Stimulated activated CD4-positive, alpha-beta T cell treated with anti-CD3 and anti-CD28 coated beads, Interleukin-4, amount 100 ng/mL, for 4 hours (primary cell): ENCODE data around the gene CD180.

Source experiments
- DNase-seq, 2 experiments: peaks; one replicate each; pipeline ENCODE4 v3.0.0-alpha.2; 2020

CD180 gene

DNA sequence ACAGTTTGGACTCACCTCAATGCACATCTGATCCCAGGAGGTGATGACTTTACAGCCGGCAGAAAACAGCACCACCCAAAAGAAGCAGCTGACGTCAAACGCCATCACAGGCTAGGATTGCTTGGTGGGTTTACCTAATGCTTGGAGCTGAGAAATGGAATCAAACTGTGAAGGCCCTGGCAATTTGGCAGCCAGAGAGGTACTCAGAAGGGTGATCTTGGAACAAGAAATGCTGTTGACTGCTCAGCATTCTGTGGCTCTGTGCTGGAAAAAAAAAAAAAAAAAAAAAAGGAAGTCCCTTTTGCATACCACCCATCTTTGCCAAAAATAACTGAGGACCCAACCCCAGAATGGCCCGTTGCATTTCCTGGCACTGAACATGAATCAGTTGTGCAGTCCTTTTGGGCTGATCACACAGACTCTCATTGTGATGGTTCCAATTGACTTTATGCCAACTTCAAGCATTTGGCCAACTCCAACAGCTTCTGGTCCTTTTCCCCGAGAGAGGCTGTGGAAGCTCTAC is at the start of gene CD180:
Gene CD180 (minus strand): TSS at position 263 of the 523 bp plus-strand sequence. CDS start 158 bp downstream, at position 105.
- DNase-seq: no peak

GRCh38 chr5:67246108-67246507 is 49.5 kb upstream of the CD180 start:
- DNase-seq: no peak

GRCh38 chr5:67245259-67245846 is 48.8 kb upstream of the CD180 start:
- no peak for DNase-seq

DNA sequence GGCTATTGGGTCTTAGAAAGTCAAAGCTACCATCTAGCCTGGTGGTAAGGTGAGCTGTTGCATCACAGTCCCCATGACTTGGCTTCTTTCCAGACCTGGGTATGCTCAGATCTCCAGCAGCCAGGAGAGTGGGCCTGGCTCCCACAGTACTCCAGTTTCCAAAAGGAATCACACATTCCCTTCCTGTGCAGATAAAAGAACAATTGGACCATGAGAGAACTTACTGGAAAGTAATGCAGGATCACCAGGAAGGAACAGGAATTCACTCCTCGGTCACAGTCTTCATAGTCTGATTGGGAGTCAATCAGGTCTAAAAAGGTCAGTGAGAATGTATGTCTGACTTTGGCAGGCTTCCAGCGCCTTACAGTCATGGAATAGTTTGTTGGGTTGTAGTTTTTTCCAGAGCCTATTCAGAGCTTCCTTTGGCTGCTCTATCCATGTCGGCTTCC is 47.8 kb upstream of the CD180 start:
- no peak for DNase-seq

GRCh38 chr5:67243944-67244343 is 47.3 kb upstream of the CD180 start:
- DNase-seq: no peak

DNA sequence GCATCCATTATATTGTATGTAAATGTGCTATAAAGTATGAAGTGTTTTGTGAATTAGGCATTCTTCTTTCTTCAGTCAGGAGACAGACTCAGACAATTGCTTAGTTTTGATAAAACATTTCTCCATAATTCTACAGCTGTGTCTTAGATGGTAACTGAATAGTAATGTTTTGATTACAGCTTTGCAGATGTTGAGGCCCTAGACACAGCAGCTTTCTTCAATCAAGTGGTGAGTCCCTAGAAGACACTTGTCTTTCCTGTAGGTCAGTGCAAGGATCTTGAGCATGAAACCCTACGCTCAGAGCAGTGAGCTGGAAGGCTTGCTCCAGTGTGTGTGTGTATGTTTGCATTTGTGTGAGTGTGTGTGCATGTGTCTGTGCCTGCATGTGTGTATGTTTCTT is 46.8 kb upstream of the CD180 start:
- DNase-seq: no peak

DNA sequence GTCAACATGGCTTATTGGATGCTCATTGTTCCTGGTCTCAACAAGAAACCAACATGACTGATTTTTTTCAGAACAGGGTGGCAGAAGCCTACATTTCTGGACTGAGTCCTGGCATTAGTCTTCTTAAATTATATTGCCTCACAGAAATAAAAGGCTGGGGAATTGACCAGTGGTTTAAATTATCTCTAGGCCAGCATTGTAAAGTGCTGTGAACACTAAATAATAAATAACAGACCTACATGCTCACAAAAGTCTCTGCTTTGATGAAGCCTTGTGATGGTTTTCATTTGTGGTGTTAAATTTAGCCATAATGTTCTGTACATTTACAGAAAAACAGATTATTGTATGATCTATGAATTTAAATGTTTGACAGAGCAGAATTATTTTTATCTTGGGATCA is 44.7 kb upstream of the CD180 start:
- DNase-seq: no peak

- no peak for DNase-seq
These were observed 44.2 kb upstream of the CD180 start for GRCh38 chr5:67240846-67241245.

- no peak for DNase-seq
These were observed 43.5 kb upstream of the CD180 start for GRCh38 chr5:67240065-67240464.

GRCh38 chr5:67238191-67238590 is 41.6 kb upstream of the CD180 start:
- no peak for DNase-seq

GRCh38 chr5:67235399-67236110 is 39.0 kb upstream of the CD180 start:
- DNase-seq: no peak

DNA sequence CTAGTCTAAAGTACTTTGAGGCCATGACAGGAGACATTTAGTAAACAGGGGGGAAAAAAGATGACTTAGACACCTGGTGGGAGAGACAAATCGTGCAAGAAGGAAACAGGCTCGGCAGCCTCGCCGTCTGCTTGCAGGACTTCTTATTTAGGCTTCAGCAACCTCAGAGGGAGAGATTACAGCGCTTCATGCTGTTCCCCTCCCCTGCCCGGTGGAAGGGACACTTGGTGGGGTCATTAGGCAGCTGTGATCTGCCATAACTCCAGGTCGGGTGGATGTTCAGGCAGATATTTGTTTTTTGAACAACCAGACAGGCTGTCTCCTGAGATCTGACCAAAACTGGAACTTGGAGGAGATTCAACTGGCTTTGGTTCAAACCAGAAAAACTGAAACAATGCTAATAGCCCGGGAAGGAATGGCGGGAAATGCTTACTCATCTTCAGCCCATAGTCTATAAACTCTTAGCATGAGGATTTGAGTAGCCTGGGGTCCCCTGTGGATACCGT is 38.1 kb upstream of the CD180 start:
- no peak for DNase-seq

DNA sequence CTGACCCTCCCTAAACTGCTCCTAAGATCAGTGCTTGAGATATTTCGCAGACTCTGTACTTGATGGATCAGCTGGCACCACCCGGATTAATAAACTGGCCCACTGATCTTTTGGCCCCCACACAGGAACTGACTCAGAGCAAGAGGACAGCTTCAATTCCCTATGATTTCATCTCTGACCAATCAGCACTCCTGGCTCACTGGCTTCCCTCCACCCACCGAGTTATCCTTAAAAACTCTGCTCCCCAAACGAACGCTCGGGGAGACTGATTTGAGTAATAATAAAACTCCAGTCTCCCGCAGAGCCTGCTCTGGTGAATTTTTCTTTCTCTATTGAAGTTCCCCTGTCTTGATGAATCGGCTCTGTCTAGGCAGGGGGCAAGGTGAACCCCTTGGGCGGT is 36.5 kb upstream of the CD180 start:
- no peak for DNase-seq

DNA sequence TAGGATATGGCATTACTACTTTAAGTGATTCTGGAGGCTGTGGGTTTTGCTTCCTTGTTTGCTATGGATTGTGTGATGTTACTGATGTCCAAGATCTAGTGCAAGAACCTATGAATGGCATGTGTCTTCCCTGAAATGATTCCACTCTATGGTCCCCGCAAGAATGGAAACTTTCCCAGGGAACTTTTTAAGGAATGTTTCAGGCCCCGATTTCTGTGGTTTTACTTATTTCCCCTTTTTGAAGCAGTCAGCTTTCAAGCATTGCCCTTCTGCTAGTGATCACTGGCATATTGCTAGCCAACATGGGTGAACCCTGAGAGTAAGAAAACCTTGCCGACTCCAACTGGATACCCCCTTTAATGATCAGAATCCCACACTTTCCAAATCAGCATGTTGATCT is 26.6 kb upstream of the CD180 start:
- no peak for DNase-seq

DNA sequence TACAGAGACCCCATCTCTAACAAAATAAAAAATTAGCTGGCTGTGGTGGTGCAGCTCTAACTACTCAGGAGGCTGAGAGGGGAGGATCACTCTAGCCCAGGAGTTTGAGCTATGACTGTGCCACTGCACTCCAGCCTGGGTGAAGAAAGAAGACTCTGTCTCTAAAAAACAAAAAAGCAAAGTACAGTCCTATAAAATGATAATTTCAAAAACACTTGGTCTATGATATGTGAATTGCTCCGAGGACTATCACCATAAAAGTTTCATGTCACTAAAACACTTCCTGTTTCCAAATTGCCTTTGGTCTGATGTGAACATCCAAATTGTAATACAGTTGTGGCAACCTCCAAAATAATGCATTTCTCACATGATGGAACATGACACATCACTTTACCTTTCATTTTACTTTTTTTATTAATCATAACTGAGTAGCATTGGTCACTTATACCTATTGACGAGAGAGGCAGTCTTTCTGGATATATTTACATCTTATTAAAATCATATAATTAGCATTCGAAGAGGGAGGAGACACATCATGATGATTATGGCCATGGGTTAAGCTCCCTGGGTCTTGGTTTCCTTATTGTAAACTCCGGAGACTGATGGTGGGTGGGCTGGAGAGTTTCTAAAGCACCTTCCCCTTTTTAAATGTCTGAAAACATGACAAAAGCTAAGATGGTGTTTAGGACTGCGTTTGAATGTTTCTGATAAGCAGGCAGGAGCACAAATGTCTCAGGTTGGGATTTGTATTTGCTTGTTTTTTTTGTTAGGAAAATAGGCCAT is 25.8 kb upstream of the CD180 start:
- no peak for DNase-seq

DNA sequence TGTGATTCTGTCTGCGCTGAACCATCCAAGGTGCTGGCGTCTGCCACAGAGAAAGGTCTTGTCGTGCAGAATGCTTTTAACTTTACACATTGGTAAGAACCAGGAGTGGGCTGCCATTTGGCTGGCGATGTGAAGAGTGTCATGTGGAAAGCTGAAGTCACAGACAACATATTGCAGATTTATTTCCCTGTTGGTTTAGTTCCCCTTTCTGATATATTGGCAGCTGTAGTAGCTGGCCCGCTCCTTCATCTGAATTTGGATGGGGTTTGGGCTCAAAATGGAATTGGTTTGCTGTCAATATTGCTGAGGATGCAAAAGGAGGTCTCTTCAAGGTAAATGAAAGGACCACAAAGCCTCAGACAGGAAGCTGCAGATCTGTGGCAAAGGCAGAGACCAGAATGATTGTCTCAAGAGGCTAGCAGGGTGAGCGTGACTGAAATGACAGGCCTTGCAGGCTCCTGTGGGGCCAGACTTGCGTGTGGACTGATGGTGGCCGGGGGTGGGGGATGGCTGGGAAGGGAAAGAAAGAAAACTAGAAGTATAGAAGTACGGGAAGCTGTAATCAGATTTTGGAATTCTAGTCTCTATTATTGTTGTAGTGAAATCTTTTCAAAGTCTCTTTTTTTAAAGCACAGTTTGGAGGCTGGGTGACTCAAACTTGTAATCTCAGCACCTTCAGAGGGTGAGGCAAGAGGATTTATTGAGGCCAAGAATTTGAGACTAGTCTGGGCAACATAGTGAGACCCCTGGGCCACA is 25.1 kb upstream of the CD180 start:
- DNase-seq: no peak

DNA sequence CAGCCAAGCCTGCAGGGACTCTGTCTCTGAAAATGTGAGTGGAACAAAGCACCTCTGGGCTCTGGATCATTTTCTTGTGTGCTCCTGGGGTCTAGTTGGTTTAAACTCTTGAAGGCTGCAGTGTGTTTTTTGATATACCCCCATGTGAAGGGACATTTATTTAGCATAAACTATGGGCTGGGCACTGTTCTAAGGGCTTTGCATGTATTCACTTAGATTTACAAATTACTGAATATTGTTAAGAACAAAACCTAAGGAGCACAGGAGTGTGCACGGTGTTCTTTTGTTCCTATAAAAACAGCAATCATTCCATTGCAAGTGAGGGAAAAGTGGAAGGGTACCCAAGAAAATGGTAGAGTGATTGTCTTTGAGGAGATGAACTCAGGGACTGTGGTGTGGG is 20.0 kb upstream of the CD180 start:
- DNase-seq: no peak

DNA sequence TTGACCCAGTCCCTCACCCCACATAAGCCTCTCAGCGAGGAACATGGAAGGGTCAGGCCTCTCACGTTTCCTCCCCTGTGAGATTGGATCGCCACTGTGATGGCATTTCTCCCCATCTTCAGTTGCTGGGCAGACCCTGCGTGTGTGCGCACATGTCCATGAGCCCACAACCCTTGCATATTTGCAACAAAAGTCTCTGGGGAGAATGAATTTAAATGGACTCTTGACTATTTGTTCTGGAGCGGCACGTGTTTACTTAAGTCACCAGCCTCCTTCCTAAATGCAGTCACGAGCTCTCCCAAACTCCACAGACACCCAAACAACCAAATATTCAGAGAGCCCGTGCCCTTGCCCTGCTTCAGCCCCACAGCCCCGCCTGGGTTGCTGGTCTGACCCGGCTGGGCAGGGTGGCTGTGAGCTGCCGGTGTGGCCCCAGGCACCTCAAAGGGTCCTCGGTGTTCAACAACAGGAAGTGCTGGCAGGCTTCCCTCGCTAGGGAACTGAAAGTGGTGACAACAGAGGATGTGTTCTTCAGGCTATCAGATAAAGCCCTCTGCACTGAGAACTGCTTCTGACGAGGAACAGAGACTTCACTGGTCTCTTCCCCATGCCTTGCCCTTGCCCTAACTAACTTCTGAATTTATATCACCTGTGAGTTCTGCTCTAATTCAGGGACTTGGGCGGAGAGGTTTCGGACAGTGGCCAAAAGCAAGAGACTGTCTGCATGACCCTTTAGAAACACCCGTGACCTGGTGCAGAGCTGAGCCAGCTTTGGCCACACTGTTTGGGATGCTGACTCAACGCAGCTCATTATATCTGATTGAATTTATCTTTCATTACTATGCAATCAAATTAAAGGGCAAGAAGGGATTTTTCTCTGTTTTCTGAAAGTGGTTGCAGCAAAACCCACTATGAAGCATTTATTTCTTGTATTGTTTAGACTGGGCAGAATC is 19.2 kb upstream of the CD180 start:
- DNase-seq: peak; percentile 44 to 57

- DNase-seq: no peak
These were observed 18.3 kb upstream of the CD180 start for GRCh38 chr5:67214707-67215447.

GRCh38 chr5:67214036-67214435 is 17.4 kb upstream of the CD180 start:
- DNase-seq: no peak

GRCh38 chr5:67211926-67212325 is 15.3 kb upstream of the CD180 start:
- DNase-seq: no peak
